Gastroesophageal sphincter (tissue), 3 donors: ENCODE results near the gene HMGCR.

Experiments
- CTCF ChIP-seq, 4 experiments: fragments of 200-600 bp in 2 of 4; fragments of 450-650 bp in 2 of 4; sonication (generic) in 1 of 4; IDR thresholded peaks; one replicate each; pipeline ENCODE4 v1.5.1; 2017 to 2019; ENCODE audit warnings: antibody characterized with exemption in 4 of 4, mild to moderate bottlenecking in 2 of 4, moderate library complexity in 2 of 4
- POLR2AphosphoS5 ChIP-seq: sonication (generic); formaldehyde crosslinking; IDR thresholded peaks from one replicate; pipeline ENCODE4 v1.6.1; 2017; ENCODE audit warnings: antibody characterized with exemption

GRCh38 chr5:75341934-75342333 lies 4.9 kb downstream of the HMGCR start:
- TF ChIP-seq POLR2AphosphoS5 (no peak), CTCF (IDR thresholded peaks at IDR 0.05) (no peak)
